HepG2 (cell line): Measurements from ENCODE around the gene RAD18. TPM values are rescaled to one million over a fixed set of nuclear protein-coding genes. Genes with fewer than 3 reads are reported as not detected.
A peak's percentile ranks its signal among the peaks of the same experiment; 100 is the strongest.

ENCODE experiments used
- ATAC-seq: fragments of 200-7000 bp; cut with Tn5 transposase; 3 replicates; pipeline ENCODE4 v1.9.1; 2020; ENCODE audit warnings: mild to moderate bottlenecking, moderate library complexity
- BruUV-seq: library from RNA; stranded (reverse); fragments of 400-500 nt; replicated peaks from 2 replicates; lab custom pipeline; 2021; lab: Mats Ljungman, UMichigan
- CTCF ChIA-PET: fragments of 300-600 bp; formaldehyde crosslinking; extraction: SDS; loops from one replicate; lab custom pipeline; 2021; ENCODE audit warnings: low total read pairs, inconsistent platforms, low intra/inter-chr PET ratio; lab: Yijun Ruan, JAX
- POLR2A ChIA-PET: fragments of 350-600 bp; sonication (Branson Sonifier 250); formaldehyde crosslinking; loops from one replicate; lab custom pipeline; 2020; ENCODE audit warnings: antibody characterized with exemption, inconsistent platforms; lab: Yijun Ruan, JAX
- DNase-seq: peaks from one replicate; pipeline ENCODE4 v3.0.0-alpha.2; 2015; ENCODE audit warnings: low spot score
- FAIRE-seq: peaks from 3 replicates; lab custom pipeline; 2011; peaks lifted over from hg19 to GRCh38; lab: Jason Lieb, UNC
- H2AFZ ChIP-seq: one replicate; pipeline ENCODE4 v1.6.1; 2011; ENCODE audit warnings: low read length, inconsistent platforms
- H3K27ac ChIP-seq: fragments of 300-600 bp; 3 replicates; pipeline ENCODE4 v1.8.0; 2011; ENCODE audit warnings: mixed run types, mild to moderate bottlenecking, mixed read lengths, low read length, inconsistent platforms; ENCODE audit not compliant: insufficient read depth; ENCODE audit errors: extremely low read length
- H3K27me3 ChIP-seq, 2 experiments: fragments of 200-600 bp in 1 of 2; 2 replicates in 1 of 2; 3 replicates in 1 of 2; pipeline versions ENCODE4 v1.6.0 to v1.8.0; 2011; ENCODE audit warnings: low read length in 2 of 2, mild to moderate bottlenecking in 2 of 2, moderate library complexity in 2 of 2, inconsistent platforms in 1 of 2; ENCODE audit not compliant: insufficient read depth in 2 of 2, control insufficient read depth in 1 of 2
- H3K36me3 ChIP-seq, 2 experiments: fragments of 200-600 bp in 1 of 2; replicated peaks in 1 of 2; 2 replicates in 1 of 2; 3 replicates in 1 of 2; pipeline versions ENCODE4 v1.5.1 to v1.8.0; 2011; ENCODE audit warnings: low read length in 2 of 2, inconsistent platforms in 1 of 2; ENCODE audit not compliant: insufficient read depth in 2 of 2, control insufficient read depth in 1 of 2
- H3K4me1 ChIP-seq: 2 replicates; pipeline ENCODE4 v1.5.1; 2012; ENCODE audit warnings: low read length, inconsistent platforms; ENCODE audit not compliant: insufficient read depth
- H3K4me2 ChIP-seq: 2 replicates; pipeline ENCODE4 v1.6.0; 2011; ENCODE audit warnings: low read depth, low read length, inconsistent platforms
- H3K4me3 ChIP-seq, 3 experiments: fragments of 200-600 bp in 1 of 3; sonication (generic), shearing (Covaris generic) in 1 of 3; replicated peaks in 1 of 3; 2 replicates each; pipeline ENCODE4 v1.5.1; 2011 to 2016; ENCODE audit warnings: low read length in 3 of 3, inconsistent platforms in 2 of 3, low read depth in 2 of 3, mild to moderate bottlenecking in 2 of 3, control low read depth in 1 of 3, mixed read lengths in 1 of 3; ENCODE audit not compliant: insufficient read depth in 1 of 3
- H3K79me2 ChIP-seq: one replicate; pipeline ENCODE4 v1.6.1; 2011; ENCODE audit warnings: low read length, inconsistent platforms; ENCODE audit not compliant: insufficient read depth
- H3K9ac ChIP-seq: 2 replicates; pipeline ENCODE4 v1.6.0; 2011; ENCODE audit warnings: mild to moderate bottlenecking, low read depth, low read length, inconsistent platforms; ENCODE audit not compliant: insufficient read depth
- H3K9me3 ChIP-seq: 2 replicates; pipeline ENCODE4 v1.5.1; 2012; ENCODE audit warnings: mild to moderate bottlenecking, low read length
- H4K20me1 ChIP-seq: 2 replicates; pipeline ENCODE4 v1.6.0; 2011; ENCODE audit warnings: inconsistent platforms, mild to moderate bottlenecking, low read length, moderate library complexity; ENCODE audit not compliant: insufficient read depth
- HNRNPK ChIP-seq: fragments of 200-400 bp; formaldehyde crosslinking; IDR thresholded peaks from 2 replicates; pipeline ENCODE4 v1.6.1; 2018; ENCODE audit warnings: low read length, low read depth, moderate library complexity, mild to moderate bottlenecking; ENCODE audit not compliant: poor library complexity, severe bottlenecking
- MAFK ChIP-seq, 2 experiments: IDR thresholded peaks in 1 of 2; conservative IDR thresholded peaks in 1 of 2; 2 replicates each; pipeline ENCODE4 v1.6.1; 2011; ENCODE audit warnings: improper control_type of control experiment in 2 of 2, low read length in 2 of 2
- NFKB2 ChIP-seq: sonication (generic); formaldehyde crosslinking; IDR thresholded peaks from 2 replicates; pipeline ENCODE4 v1.4.0; 2020; ENCODE audit warnings: missing genetic modification reagents, borderline replicate concordance
- RAD21 ChIP-seq: fragments of 450-650 bp; formaldehyde crosslinking; IDR thresholded peaks from 2 replicates; pipeline ENCODE4 v1.5.0; 2020; ENCODE audit warnings: mild to moderate bottlenecking
- SMC3 ChIP-seq: IDR thresholded peaks from 2 replicates; pipeline ENCODE4 v1.6.1; 2011; ENCODE audit warnings: low read length, improper control_type of control experiment
- STAG1 ChIP-seq: sonication (generic); formaldehyde crosslinking; IDR thresholded peaks from 2 replicates; pipeline ENCODE4 v1.4.0; 2020; ENCODE audit warnings: missing genetic modification reagents
- TSC22D2 ChIP-seq: sonication (generic); formaldehyde crosslinking; IDR thresholded peaks from 2 replicates; pipeline ENCODE4 v1.5.1; 2020; ENCODE audit warnings: missing genetic modification reagents, mild to moderate bottlenecking, borderline replicate concordance
- ZNF652 ChIP-seq: IDR thresholded peaks from 2 replicates; pipeline ENCODE4 v1.6.1; 2016; ENCODE audit warnings: low read depth, borderline replicate concordance
- WGBS: methylation state at CpG from one replicate; pipeline ENCODE4 v1.1.6; 2017; ENCODE audit warnings: low lambda C conversion rate; 5-methylcytosine and 5-hydroxymethylcytosine counted together
- in situ Hi-C: cut with HindIII; loops from 2 replicates; pipeline ENCODE4 v1.10.0; 2017; ENCODE audit warnings: low pct_unique_long_range_greater_than_20kb; ENCODE audit not compliant: extremely low pct_ligation_motif_present
- intact Hi-C: fragments of 100-400 bp; cut with micrococcal nuclease; formaldehyde crosslinking; loops from one replicate; pipeline ENCODE4 v1.10.0; 2022; ENCODE audit not compliant: unreplicated experiment
- polyA plus RNA-seq, 8 experiments: library from polyadenylated mRNA; depleted of rRNA in 3 of 8; stranded (reverse) in 7 of 8; unstranded in 1 of 8; fragments of >200 nt; fragmentation: Illumina TruSeq in 4 of 8; extraction: Trizol in 4 of 8; gene quantifications; 2 replicates each; pipeline versions ENCODE4 v1.2.1 to v1.2.3, GENCODE V29; 2011 to 2016; ENCODE audit warnings: low read depth in 4 of 8, missing spikeins in 1 of 8, mixed read lengths in 1 of 8; ENCODE audit not compliant: insufficient read depth in 1 of 8
- total RNA-seq, 5 experiments: library from RNA; depleted of rRNA; stranded (reverse); fragments of >200 nt; fragmentation: Illumina TruSeq; extraction: Trizol; gene quantifications; 2 replicates each; pipeline ENCODE4 v1.2.3, GENCODE V29; 2016; ENCODE audit warnings: low read depth in 1 of 5
- TF ChIP-seq, protein P1 (sequence below): sonication (generic); formaldehyde crosslinking; IDR thresholded peaks from 2 replicates; pipeline ENCODE4 v1.4.0; 2020; ENCODE audit warnings: missing genetic modification reagents
- TF ChIP-seq, protein P2 (sequence below): sonication (generic); formaldehyde crosslinking; IDR thresholded peaks from 2 replicates; pipeline ENCODE4 v1.8.1; 2023; ENCODE audit warnings: mild to moderate bottlenecking, moderate library complexity, missing genetic modification reagents
- TF ChIP-seq, protein P3 (sequence below): sonication (generic); formaldehyde crosslinking; IDR thresholded peaks from 2 replicates; pipeline ENCODE4 v1.5.0; 2020; ENCODE audit warnings: mild to moderate bottlenecking, missing genetic modification reagents, moderate library complexity
- TF ChIP-seq, protein P4 (sequence below): IDR thresholded peaks from 2 replicates; pipeline ENCODE4 v1.6.1; 2018; ENCODE audit warnings: missing genetic modification reagents

The RAD18 gene
- total and polyA plus RNA-seq, 2 of the 13 experiments (the other 11 are each of a cell fraction or from before 2014, with no cell fraction given) = 5.9 to 20.7 TPM

DNA sequence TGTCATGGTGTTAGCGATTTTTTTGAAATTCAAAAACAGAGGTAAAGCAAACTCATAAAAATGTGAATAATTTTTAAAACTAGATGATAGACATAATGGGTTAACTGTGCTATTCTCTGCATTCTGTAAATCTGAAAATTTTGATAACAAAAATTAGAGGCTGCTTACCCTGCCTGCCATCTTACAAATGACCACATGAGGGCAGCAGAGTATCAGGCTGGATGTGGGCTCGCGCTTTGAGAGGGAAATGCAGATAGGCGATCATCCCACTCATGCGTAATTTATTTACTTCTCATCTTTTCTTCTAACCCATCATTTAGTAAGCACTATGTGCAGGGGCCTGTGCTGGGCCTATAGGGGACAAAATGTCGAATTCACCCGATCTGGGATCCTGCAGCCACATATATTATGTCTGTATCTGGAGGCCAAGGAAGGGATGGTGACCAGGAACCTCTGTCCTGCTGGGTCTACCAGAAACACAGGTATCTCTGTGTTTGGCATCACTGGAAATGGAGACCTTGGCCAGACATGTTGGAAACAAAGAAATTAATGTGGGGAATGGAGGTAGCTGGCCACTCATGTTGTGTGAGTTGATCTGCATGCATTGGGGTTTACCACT, 7.8 kb upstream of the RAD18 start:
- intact Hi-C loops = loop anchor here (1.0 kb wide), 2 partner anchors 96 to 331 kb away; no protein-coding TSS in a partner anchor
- H3K4me2 ChIP-seq = no peak overlapping the region
- CTCF ChIA-PET = interaction anchor here (0.8 to 2.0 kb wide), 4 partner anchors 33 to 332 kb away, joined by 3 to 45 read pairs (median 18); no protein-coding TSS in a partner anchor

More for the DNA sequence above, 7.8 kb upstream of the RAD18 start:
- POLR2A ChIA-PET = interaction anchor here (1.9 kb wide), 1 partner anchor 9 kb away, joined by 4 read pairs; no protein-coding TSS in a partner anchor
- H3K4me1 ChIP-seq = peaks cover 38% of the 10 kb centered on the region
- no TSS peak for BruUV-seq
- no peaks in the 10 kb centered on the region for H3K36me3 ChIP-seq
- 0 out of 2 replicates have a peak, but pooled peaks have one; percentile 24 for TF ChIP-seq ZNF652 (CRISPR knock-in tag)
- peak; percentile 93 for TF ChIP-seq STAG1 (CRISPR knock-in tag)
- TF ChIP-seq HNRNPK = no peak
- TF ChIP-seq SMC3 = peak; percentile 93
- TF ChIP-seq, protein P1, sequence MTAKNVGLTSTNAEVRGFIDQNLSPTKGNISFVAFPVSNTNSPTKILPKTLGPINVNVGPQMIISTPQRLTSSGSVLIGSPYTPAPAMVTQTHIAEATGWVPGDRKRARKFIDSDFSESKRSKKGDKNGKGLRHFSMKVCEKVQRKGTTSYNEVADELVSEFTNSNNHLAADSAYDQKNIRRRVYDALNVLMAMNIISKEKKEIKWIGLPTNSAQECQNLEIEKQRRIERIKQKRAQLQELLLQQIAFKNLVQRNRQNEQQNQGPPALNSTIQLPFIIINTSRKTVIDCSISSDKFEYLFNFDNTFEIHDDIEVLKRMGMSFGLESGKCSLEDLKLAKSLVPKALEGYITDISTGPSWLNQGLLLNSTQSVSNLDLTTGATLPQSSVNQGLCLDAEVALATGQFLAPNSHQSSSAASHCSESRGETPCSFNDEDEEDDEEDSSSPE (CRISPR knock-in tag) = 0 out of 2 replicates have a peak, but pooled peaks have one; percentile 25
- TF ChIP-seq, protein P2, sequence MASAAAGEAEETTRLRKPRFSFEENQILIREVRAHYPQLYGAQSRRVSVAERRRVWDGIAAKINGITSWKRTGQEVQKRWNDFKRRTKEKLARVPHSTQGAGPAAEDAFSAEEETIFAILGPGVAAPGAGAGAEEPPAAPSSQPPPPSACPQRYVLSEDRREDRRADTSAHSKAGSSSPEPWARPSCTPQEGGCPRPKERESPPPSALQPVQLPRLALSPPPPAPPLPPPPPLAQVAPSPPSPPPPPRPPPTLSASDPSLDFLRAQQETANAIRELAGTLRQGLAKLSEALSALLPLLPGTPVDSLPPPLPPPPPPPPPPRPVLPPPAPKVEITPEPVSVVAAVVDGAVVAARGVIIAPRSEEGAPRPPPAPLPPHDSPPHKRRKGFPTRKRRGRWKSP = no peak
- TF ChIP-seq, protein P3, sequence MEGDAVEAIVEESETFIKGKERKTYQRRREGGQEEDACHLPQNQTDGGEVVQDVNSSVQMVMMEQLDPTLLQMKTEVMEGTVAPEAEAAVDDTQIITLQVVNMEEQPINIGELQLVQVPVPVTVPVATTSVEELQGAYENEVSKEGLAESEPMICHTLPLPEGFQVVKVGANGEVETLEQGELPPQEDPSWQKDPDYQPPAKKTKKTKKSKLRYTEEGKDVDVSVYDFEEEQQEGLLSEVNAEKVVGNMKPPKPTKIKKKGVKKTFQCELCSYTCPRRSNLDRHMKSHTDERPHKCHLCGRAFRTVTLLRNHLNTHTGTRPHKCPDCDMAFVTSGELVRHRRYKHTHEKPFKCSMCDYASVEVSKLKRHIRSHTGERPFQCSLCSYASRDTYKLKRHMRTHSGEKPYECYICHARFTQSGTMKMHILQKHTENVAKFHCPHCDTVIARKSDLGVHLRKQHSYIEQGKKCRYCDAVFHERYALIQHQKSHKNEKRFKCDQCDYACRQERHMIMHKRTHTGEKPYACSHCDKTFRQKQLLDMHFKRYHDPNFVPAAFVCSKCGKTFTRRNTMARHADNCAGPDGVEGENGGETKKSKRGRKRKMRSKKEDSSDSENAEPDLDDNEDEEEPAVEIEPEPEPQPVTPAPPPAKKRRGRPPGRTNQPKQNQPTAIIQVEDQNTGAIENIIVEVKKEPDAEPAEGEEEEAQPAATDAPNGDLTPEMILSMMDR (CRISPR knock-in tag) = peak; percentile 89
- TF ChIP-seq, protein P4, sequence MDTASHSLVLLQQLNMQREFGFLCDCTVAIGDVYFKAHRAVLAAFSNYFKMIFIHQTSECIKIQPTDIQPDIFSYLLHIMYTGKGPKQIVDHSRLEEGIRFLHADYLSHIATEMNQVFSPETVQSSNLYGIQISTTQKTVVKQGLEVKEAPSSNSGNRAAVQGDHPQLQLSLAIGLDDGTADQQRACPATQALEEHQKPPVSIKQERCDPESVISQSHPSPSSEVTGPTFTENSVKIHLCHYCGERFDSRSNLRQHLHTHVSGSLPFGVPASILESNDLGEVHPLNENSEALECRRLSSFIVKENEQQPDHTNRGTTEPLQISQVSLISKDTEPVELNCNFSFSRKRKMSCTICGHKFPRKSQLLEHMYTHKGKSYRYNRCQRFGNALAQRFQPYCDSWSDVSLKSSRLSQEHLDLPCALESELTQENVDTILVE = peak; percentile 60; the same call in 1 of the 2 replicates
- peak; percentile 88 for TF ChIP-seq RAD21
- TF ChIP-seq MAFK (conservative IDR thresholded peaks at IDR 0.05 in 1 of 2, IDR thresholded peaks at IDR 0.05 in 1 of 2; ENCODE audit: low read length in 2 of 2) = no peak
- TF ChIP-seq NFKB2 (CRISPR knock-in tag) = no peak
- TF ChIP-seq TSC22D2 (CRISPR knock-in tag) = no peak
- H3K9me3 ChIP-seq = no peaks in the 10 kb centered on the region
- no peak overlapping the region for H3K4me3 ChIP-seq
- H3K27ac ChIP-seq = no peak overlapping the region
- no peaks in the 10 kb centered on the region for H3K79me2 ChIP-seq
- ATAC-seq = peak; percentile 52
- DNase-seq = peak; percentile 54
- peak; percentile 65 for FAIRE-seq
- H2AFZ ChIP-seq = no peak overlapping the region
- H4K20me1 ChIP-seq = no peaks in the 10 kb centered on the region
- H3K27me3 ChIP-seq = no peaks in the 10 kb centered on the region; a peak in 1 of 5 replicates
- in situ Hi-C loops = loop anchor here (5.0 kb wide), 2 partner anchors 96 to 331 kb away; no protein-coding TSS in a partner anchor
- 2% methylated on average over 7 of the region's 7 CpGs for WGBS
- no peak overlapping the region for H3K9ac ChIP-seq
